Nephron progenitor cell (in vitro differentiated cells): ENCODE results near the gene ZNF831.

Source experiments
- DNase-seq: peaks from one replicate; pipeline ENCODE4 v3.0.0; 2021
- H3K27ac Mint-ChIP-seq: 2 replicates; pipeline ENCODE4 v1.8.0; 2021; ENCODE audit warnings: mild to moderate bottlenecking, moderate library complexity, mixed read lengths
- H3K27me3 Mint-ChIP-seq: 2 replicates; pipeline ENCODE4 v1.8.0; 2021; ENCODE audit warnings: mild to moderate bottlenecking, low read depth, mixed read lengths; ENCODE audit not compliant: poor library complexity
- H3K36me3 Mint-ChIP-seq: 2 replicates; pipeline ENCODE4 v1.8.0; 2021; ENCODE audit warnings: low read depth, mixed read lengths
- H3K4me1 Mint-ChIP-seq: 2 replicates; pipeline ENCODE4 v1.8.0; 2021; ENCODE audit warnings: mixed read lengths
- H3K4me3 Mint-ChIP-seq: 2 replicates; pipeline ENCODE4 v1.8.0; 2021; ENCODE audit warnings: mild to moderate bottlenecking, moderate library complexity, mixed read lengths
- H3K9me3 Mint-ChIP-seq: 2 replicates; pipeline ENCODE4 v1.8.0; 2021; ENCODE audit warnings: mild to moderate bottlenecking, moderate library complexity, mixed read lengths
- TF ChIP-seq, protein P1 (sequence below): fragments of 200-600 bp; sonication (generic); IDR thresholded peaks from 2 replicates; pipeline ENCODE4 v1.5.0; 2021; ENCODE audit warnings: antibody characterized with exemption

Gene ZNF831

DNA sequence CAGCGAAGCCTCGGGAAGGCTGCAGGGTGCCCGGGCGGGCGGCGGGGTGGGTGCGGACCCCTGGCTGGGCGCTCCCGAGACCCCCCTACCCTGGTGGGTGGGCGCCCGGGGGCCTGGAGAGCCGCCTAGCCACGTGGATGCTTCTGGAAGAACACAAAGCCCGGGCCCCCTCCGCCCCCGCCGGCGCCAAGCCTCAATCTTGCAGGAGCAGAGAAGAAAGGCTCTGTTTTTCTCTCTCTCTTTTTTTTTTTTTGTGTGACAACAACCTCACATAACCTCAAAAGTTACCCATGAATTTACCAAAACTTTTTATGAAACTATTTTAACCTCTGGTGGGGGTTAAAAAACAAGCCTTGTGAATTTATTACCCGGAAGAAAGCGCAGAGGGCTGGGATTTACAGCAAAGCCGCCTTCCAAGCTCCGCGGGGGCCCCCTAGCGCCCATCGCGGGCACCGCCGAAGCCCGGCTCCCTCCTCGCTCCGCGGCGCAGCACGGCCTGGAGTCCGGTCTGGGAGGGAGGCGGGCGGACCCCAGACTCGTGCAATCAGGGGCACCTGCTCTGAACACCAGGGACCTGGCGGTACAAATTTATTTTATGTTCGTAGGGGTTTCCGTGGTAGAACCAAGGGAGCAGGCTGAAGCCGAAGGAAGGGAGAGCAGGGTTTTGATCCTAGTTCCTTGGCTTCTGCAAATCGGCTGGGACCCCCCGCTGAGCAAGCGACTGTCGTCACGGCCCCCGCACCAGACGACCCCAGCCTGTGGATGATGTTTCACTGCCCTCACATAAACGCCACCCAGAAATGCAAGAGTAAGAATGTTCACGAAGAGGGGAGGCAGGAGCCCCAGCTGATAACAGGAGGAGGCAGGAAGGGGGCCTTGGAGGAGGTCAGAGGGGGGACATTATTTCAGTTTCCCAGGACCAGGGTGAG, 58.9 kb downstream of the ZNF831 start:
- peaks cover 75% of the 10 kb centered on the region for H3K4me1 Mint-ChIP-seq
- peaks cover 29% of the 10 kb centered on the region for H3K27me3 Mint-ChIP-seq
- peak overlapping the region; percentile 82 for H3K4me3 Mint-ChIP-seq
- peak overlapping the region; percentile 17 for H3K27ac Mint-ChIP-seq
- DNase-seq: peak; percentile 95
- TF ChIP-seq, protein P1, sequence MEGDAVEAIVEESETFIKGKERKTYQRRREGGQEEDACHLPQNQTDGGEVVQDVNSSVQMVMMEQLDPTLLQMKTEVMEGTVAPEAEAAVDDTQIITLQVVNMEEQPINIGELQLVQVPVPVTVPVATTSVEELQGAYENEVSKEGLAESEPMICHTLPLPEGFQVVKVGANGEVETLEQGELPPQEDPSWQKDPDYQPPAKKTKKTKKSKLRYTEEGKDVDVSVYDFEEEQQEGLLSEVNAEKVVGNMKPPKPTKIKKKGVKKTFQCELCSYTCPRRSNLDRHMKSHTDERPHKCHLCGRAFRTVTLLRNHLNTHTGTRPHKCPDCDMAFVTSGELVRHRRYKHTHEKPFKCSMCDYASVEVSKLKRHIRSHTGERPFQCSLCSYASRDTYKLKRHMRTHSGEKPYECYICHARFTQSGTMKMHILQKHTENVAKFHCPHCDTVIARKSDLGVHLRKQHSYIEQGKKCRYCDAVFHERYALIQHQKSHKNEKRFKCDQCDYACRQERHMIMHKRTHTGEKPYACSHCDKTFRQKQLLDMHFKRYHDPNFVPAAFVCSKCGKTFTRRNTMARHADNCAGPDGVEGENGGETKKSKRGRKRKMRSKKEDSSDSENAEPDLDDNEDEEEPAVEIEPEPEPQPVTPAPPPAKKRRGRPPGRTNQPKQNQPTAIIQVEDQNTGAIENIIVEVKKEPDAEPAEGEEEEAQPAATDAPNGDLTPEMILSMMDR: peak; percentile 98
- no peaks in the 10 kb centered on the region for H3K36me3 Mint-ChIP-seq
- H3K9me3 Mint-ChIP-seq: no peaks in the 10 kb centered on the region

DNA sequence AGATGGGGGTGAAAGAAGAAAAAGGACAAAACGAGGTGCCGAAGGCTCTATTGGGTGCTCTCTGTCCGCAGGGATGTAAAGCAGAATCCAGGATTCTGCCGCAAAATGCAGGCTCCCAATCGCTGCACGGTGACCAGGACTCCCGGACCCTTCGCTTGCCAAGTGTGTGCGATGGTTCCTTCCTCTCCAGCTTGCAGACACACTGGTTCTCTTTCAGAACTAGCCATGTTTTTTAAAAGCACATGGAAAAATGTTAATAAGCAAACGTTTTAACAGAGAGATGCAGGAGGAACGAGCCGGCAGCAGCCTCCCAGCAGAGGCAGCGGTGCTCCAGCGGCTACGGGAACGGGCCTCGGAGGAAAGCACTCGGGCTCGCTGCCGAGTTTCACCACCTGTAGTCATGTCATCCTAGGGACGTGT, 59.6 kb downstream of the ZNF831 start:
- no peak for DNase-seq
- no peaks in the 10 kb centered on the region for H3K36me3 Mint-ChIP-seq
- peak overlapping the region; percentile 17 for H3K27ac Mint-ChIP-seq
- H3K27me3 Mint-ChIP-seq: peaks cover 25% of the 10 kb centered on the region
- H3K4me3 Mint-ChIP-seq: peak overlapping the region; percentile 82
- TF ChIP-seq, protein P1: no peak
- peaks cover 68% of the 10 kb centered on the region for H3K4me1 Mint-ChIP-seq
- H3K9me3 Mint-ChIP-seq: peaks cover 3% of the 10 kb centered on the region

DNA sequence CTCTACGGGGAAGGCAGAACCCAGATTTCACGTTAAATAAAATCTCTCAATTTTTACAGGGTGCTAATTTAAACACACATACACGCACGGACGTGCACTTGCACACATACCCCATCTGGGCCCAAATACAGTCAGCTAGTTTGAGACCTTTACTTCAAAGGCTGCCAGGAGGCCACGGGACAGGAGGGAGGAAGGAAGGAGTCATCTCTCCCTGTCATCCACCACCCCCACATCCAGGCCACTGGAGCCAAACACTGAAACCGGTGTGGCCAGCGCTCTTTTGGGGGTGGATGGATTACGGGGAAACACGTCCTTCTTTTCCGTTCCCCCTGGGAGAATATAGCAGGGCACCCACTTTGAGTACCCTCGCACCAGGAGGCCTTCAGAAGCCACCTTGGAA, 60.1 kb downstream of the ZNF831 start:
- TF ChIP-seq, protein P1: no peak
- peaks cover 25% of the 10 kb centered on the region for H3K27me3 Mint-ChIP-seq
- no peaks in the 10 kb centered on the region for H3K36me3 Mint-ChIP-seq
- no peak for DNase-seq
- H3K9me3 Mint-ChIP-seq: peaks cover 8% of the 10 kb centered on the region
- H3K27ac Mint-ChIP-seq: no peak overlapping the region
- H3K4me3 Mint-ChIP-seq: peak overlapping the region; percentile 82
- H3K4me1 Mint-ChIP-seq: peaks cover 62% of the 10 kb centered on the region

DNA sequence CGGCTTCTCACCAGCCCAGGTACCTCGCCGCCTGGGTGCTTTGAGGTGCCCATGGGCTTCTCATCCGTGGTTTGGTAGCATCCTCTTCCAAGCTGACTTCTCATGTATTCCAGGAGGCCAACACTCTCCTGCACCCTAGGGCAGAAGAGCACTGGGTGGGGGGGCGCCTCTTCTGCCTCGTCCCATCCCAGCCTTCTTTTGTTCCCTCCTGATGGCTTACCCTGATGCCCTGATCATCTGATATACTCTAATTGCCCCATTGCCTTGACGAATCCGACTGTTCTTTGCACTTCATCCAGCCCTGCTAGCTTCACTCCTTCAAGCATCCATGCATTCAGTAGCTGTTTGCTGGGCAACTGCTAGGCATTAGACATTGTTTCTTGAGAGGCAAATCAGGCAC, 60.6 kb downstream of the ZNF831 start:
- Mint-ChIP-seq H3K4me1 (peaks cover 59% of the 10 kb centered on the region), H3K27ac (no peak overlapping the region), H3K27me3 (peaks cover 25% of the 10 kb centered on the region), H3K36me3 (no peaks in the 10 kb centered on the region), H3K9me3 (peaks cover 13% of the 10 kb centered on the region), H3K4me3 (no peak overlapping the region)
- TF ChIP-seq, protein P1: no peak
- DNase-seq: no peak

DNA sequence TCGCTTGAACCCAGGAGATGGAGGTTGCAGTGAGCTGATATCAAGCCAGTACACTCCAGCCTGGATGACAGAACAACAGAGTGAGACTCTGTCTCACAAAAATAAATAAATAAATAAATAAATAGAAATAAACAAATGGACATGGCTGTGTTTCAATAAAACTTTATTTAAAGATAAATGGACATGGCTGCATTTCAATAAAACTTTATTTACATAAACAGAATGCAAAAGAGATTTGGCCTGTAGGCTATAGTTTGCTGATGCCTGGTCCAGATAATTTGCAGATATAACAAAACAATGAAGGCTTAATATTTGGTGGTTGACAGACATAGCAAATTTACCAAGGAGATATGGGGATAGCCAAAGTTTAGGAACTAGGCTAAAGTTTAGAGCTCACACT, 66.8 kb downstream of the ZNF831 start:
- no peak overlapping the region for H3K4me3 Mint-ChIP-seq
- peaks cover 19% of the 10 kb centered on the region for H3K4me1 Mint-ChIP-seq
- TF ChIP-seq, protein P1: no peak
- H3K36me3 Mint-ChIP-seq: no peaks in the 10 kb centered on the region
- H3K9me3 Mint-ChIP-seq: peaks cover 14% of the 10 kb centered on the region
- peaks cover 12% of the 10 kb centered on the region for H3K27me3 Mint-ChIP-seq
- H3K27ac Mint-ChIP-seq: no peak overlapping the region
- DNase-seq: no peak
